HG02642 (cell line): Measurements from ENCODE around the gene RNASEL.

Source experiments
- ATAC-seq: cut with Tn5 transposase; IDR thresholded peaks from one replicate; pipeline ENCODE4 v1.9.1; 2021; ENCODE audit warnings: mild to moderate bottlenecking; ENCODE audit not compliant: unreplicated experiment, poor library complexity

Gene RNASEL

DNA sequence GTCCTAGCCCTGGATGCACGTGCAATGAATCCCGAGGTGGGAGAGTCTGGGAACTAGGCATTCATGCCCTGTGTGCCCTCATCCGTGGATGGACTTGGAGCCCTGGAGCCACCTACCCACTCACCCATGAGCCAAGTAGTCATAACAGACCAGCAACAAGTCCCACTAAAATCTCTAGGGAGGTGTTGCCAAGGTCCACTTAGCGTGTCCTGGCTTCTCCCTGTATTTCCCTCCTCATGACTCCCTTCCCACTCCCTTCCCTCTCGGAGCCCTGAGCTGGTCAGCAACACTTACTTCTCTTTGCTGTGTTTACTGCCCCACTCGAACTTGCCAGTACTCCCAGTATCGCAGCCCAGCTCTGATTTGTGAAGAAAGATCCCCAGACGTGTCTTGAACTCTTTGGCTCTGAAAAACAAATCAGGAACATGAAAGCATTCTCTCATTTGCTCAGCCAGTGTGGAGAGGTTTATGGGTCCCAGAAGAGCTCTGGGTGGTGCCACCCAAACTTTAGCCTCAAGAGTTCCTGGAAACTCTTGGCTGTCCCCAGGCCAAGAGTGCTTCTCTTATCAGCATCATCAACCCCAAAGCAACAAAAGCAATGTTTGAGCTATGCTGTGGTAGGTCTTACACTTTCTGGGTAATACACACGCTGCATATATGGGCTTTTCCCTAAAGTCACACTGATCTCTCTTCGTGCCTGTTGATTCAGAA lies 14.0 kb upstream of the RNASEL start:
- ATAC-seq: no peak

GRCh38 chr1:182601913-182602312 lies 12.9 kb upstream of the RNASEL start:
- no peak for ATAC-seq

- ATAC-seq: no peak
These were observed 12.3 kb upstream of the RNASEL start for GRCh38 chr1:182601416-182601786.

DNA sequence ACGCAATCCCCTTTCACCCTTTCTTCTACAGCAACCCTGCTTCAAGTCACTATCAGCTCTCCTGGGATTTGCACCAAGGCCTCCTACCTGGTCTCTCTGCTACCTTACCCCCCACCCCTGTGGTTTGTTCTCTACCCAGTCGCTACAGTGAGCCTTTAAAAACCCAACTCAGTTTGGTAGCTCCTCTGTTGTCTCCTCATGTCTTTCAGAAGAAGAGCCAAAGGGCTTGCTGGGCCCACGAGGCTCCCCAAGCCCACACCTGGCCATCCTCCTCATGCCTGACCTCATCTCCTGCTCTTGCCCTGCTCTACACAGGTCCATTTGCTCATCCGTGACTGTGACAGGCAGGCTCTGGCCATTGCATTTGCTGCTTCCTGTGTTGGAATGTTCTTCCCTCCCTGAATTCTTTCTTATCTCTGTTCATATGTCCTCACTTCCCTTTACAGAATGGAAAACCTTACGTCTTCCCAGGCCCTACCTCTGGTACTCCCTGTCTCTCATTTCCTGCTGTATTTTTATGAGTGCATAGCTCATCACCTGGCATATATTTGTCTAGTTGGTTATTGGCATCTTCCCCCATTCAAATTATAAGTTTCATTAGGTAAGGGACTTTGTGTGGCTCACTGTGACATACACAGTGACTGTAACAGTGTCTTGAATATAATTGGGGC lies 11.8 kb upstream of the RNASEL start:
- ATAC-seq: no peak

GRCh38 chr1:182600036-182600713 lies 11.1 kb upstream of the RNASEL start:
- no peak for ATAC-seq

DNA sequence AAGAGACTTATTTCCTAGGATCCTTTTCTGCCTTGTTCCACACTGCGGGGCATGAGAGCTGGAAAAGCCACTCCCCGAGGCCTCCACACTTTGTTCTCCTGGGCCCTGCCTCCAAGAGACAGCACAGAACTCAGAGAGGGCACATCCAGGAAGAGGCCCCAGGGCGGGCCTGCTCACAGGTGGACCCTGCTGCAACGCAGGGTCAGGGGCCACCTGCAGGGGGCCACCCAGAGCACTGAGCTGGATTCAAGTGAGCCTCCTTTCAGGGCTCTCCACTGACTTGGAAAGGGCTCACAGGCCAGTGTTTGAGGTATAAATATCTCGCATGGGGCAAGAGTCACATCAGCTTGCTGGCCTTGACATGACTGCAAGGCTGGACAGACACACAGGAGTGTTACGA lies 10.3 kb upstream of the RNASEL start:
- no peak for ATAC-seq

DNA sequence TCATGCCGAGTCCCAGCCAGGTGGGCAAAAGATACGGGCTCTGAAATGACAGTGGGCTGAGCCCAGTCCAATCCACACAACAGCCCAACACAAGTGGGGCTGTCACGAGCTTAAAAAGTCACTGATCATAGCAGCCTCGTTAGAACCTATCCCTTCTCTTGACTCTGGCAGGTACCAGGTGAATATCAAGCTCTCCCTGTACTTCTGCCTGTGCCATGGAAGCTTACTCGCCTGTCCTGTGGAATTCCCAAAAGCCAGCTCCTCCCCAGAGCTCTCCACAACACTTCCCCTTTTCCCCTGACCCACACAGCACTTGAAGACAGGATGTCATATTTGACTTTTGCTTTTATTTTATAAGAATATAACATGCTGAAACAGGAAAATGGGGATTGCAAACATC lies 9.2 kb upstream of the RNASEL start:
- ATAC-seq: no peak

DNA sequence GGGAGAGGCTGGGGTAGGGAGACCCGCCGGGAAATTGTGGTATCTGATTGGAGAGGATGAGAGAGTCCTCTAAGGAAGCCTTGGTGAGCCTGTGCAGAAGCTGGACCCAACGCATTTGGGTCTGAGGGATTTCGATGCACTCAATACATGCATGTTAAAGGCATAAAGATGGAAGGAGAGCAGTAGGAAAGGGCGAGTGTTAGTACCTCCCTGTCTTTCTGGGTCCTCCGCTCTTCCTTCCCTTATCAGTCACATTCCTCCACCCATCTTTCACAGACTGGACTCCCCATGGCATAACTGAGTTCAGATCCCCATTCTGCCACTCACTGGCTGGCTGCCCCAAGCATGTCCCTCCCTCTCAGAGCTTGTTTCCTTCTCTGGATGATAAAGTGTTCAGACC lies 7.9 kb upstream of the RNASEL start:
- no peak for ATAC-seq

DNA sequence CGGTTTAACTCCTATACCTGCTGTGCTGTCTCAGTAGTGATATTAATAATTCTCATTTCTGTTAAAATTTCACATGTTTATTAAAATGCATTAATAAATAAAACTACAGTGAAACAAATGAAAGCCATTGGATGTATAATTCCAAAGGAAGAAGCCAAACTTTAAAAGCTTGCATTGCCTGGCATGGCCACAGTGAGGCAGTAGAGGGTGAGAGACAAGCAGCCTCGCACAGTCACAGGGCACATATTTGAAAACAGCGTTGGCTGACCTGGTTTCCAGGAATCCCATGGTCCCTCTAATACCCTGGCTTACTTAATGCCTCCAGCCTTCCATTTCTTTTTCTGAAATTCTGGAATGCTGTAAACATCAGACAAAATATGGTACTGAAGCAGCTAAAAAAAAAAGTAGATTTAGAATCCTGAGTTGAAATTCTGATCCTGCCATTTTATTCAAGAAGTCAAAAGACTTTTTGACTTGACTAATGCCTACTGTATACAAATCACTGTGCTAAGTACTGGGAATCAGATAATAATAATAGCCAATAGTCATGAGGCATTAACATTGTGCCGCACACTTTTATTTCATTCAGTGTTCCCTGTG lies 6.7 kb upstream of the RNASEL start:
- ATAC-seq: peak; percentile 43

GRCh38 chr1:182589931-182590330 lies 875 bp upstream of the RNASEL start:
- ATAC-seq: no peak

DNA sequence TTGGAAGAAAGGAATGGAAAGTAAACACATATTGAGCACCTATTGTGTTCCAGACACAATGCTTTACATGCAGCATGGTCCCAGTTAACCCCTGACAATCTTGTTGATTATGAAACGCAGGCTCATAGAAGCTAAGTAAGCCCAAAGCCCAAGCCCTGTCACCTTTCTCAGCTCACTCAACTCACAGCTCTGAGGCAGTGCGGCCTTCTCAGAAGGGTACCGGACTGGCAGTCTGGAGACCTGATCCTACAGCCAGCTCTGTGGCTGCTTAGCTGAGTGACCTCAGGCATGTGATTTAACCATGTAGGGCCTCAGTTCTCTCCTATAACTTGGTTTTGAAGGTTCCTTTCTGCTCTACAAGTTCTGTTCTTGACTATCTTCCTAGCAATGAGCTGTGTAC lies 464 bp upstream of the RNASEL start:
- no peak for ATAC-seq

- no peak for ATAC-seq
These were observed 1.2 kb downstream of the RNASEL start for GRCh38 chr1:182587666-182588499.

- ATAC-seq: no peak
These were observed 2.0 kb downstream of the RNASEL start for GRCh38 chr1:182587093-182587492.

DNA sequence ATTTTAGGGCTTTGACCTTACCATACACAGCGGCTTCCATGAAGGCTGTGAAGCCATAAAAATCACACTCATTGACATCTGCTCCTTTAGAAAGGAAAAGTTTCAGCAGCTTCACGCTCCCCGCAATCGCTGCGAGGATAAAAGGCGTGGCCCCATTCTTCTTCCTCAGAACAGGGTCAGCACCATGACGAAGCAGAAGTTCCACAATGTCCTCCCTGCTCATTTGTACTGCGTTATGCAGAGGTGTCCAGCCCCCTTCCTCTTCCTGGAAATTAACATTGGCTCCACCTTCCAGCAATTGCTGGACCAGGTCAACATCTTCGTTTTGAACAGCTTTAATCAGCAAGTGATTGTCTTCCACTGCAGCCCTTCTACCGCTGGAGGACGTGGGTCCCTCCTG lies 2.7 kb downstream of the RNASEL start:
- ATAC-seq: no peak

DNA sequence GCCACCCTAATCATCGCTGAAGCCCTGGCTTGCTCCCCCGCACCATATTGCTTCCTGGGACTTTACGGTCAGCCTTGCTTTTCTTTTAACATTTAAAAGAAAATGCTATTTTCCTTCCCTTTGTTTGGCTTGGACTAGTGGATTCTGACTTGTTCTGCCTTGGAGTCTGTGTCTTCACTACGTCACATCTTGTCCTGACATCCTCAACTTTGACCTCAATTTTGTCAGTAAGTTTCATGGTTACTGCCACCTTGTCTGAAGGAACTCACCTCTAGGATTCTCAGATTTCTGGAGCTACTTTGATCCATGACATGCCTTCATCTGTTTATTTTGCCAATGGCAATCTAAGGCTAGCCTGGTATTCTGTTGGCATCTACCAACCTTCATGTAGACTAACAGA lies 4.3 kb downstream of the RNASEL start:
- ATAC-seq: no peak

DNA sequence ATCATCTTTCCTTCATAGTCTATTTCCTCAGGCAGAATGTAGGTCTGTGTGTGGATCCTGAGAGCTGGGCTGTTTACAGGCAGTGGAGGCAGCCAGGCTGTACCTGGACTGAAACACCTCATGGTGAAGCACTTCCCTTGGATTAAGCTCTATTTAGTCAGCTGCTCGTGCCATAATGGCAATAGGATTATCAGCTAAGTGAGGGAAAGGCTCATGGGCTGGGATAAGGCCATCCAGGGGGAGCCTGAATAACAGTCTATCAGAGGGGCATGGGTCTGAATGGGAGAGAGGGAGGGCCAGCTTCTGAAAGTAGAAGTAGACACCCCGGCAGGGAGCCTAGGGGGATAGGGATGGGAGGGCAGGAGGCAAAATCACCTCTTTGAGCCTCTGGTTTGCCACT lies 8.3 kb downstream of the RNASEL start:
- ATAC-seq: no peak

DNA sequence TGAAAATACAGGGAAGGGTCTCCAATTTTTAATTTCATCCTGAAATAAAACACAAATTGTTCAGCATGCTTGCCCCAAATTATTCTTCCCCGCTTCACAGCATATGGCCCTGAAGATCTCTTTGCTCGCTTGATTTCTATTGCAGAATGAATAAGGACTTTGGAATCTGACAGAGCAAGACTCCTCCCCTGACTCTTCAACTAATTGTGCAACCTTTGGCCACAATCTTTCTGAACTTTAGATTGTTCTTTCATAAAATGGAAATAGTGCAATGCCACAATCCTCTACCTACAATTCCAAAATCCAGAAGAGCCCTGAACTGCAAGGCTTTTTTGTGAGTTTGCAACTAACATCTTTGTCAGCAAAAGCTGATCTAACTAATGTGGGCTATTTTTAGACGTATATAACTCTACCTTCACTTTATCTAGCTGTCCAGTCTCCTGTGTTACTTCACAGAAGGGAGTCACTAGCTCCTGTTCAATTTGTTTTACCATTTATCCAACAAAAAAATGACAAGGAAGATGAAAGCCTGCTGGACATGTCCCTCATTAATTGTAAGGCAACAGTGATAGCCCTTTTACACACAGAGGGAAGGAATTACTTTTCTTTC lies 13.4 kb downstream of the RNASEL start:
- no peak for ATAC-seq

GRCh38 chr1:182574156-182574555 lies 14.9 kb downstream of the RNASEL start:
- ATAC-seq: no peak

GRCh38 chr1:182570611-182570970 lies 18.5 kb downstream of the RNASEL start:
- no peak for ATAC-seq

GRCh38 chr1:182569939-182570610 lies 19.0 kb downstream of the RNASEL start:
- ATAC-seq: no peak
